GM12878 (cell line): ENCODE results near the gene MYO10. TPM values are rescaled to one million over a fixed set of nuclear protein-coding genes. Genes with fewer than 3 reads are reported as not detected.

ENCODE experiments used
- ATAC-seq: fragments of 200-7000 bp; cut with Tn5 transposase; 3 replicates; pipeline ENCODE4 v1.9.1; 2020; ENCODE audit warnings: mild to moderate bottlenecking, moderate library complexity
- BruUV-seq: library from RNA; stranded (reverse); fragments of 400-500 nt; replicated peaks from 2 replicates; lab custom pipeline; 2021; lab: Mats Ljungman, UMichigan
- CTCF ChIA-PET: fragments of 300-600 bp; sonication (Branson Sonifier 250); formaldehyde crosslinking; extraction: SDS; loops from one replicate; lab custom pipeline; 2021; ENCODE audit warnings: inconsistent platforms; lab: Yijun Ruan, JAX
- POLR2A ChIA-PET: fragments of 350-600 bp; formaldehyde crosslinking; extraction: SDS; loops from one replicate; lab custom pipeline; 2021; ENCODE audit warnings: inconsistent platforms; lab: Charles Lee
- RAD21 ChIA-PET: fragments of 300-600 bp; sonication (Branson Sonifier 250); formaldehyde crosslinking; loops from one replicate; lab custom pipeline; 2023; ENCODE audit warnings: antibody characterized with exemption; ENCODE audit not compliant: unreplicated experiment; lab: Charles Lee
- SMC1A ChIA-PET: fragments of 300-600 bp; sonication (Branson Sonifier 250); formaldehyde crosslinking; loops from one replicate; lab custom pipeline; 2023; ENCODE audit not compliant: unreplicated experiment, uncharacterized antibody; lab: Charles Lee
- DNase-seq: peaks from one replicate; pipeline ENCODE4 v3.0.0-alpha.2; 2011; ENCODE audit warnings: low read depth, low spot score
- FAIRE-seq: peaks from 3 replicates; lab custom pipeline; 2011; peaks lifted over from hg19 to GRCh38; lab: Jason Lieb, UNC
- H2AFZ ChIP-seq: 2 replicates; pipeline ENCODE4 v1.6.0; 2011; ENCODE audit warnings: low read depth, low read length, control low read depth; ENCODE audit not compliant: control insufficient read depth
- H3K27ac ChIP-seq: 2 replicates; pipeline ENCODE4 v1.5.1; 2011; ENCODE audit warnings: control low read depth; ENCODE audit not compliant: control insufficient read depth, insufficient read depth
- H3K27me3 ChIP-seq, 2 experiments: replicated peaks in 1 of 2; 2 replicates each; pipeline versions ENCODE4 v1.6.0 to v1.6.1; 2011; ENCODE audit warnings: low read length in 1 of 2; ENCODE audit not compliant: control insufficient read depth in 2 of 2, insufficient read depth in 2 of 2
- H3K36me3 ChIP-seq, 2 experiments: 2 replicates each; pipeline ENCODE4 v1.5.1; 2011; ENCODE audit warnings: low read length in 1 of 2; ENCODE audit not compliant: control insufficient read depth in 2 of 2, insufficient read depth in 2 of 2
- H3K4me1 ChIP-seq: 2 replicates; pipeline ENCODE4 v1.6.1; 2011; ENCODE audit warnings: mild to moderate bottlenecking, low read length, moderate library complexity, mixed read lengths; ENCODE audit not compliant: control insufficient read depth, insufficient read depth
- H3K4me2 ChIP-seq: 2 replicates; pipeline ENCODE4 v1.6.0; 2011; ENCODE audit warnings: control low read depth; ENCODE audit not compliant: control insufficient read depth, insufficient read depth
- H3K4me3 ChIP-seq: fragments of 200-600 bp; sonication (generic); 2 replicates; pipeline ENCODE4 v1.5.1; 2016
- H3K79me2 ChIP-seq: 2 replicates; pipeline ENCODE4 v1.6.0; 2011; ENCODE audit warnings: low read length; ENCODE audit not compliant: control insufficient read depth, insufficient read depth
- H3K9ac ChIP-seq: 2 replicates; pipeline ENCODE4 v1.8.0; 2011; ENCODE audit warnings: low read length, control low read depth, mixed read lengths; ENCODE audit not compliant: control insufficient read depth, insufficient read depth
- H3K9me3 ChIP-seq: replicated peaks from 3 replicates; pipeline ENCODE4 v1.5.1; 2011; ENCODE audit warnings: mild to moderate bottlenecking, low read length; ENCODE audit not compliant: control insufficient read depth, insufficient read depth
- H4K20me1 ChIP-seq: 2 replicates; pipeline ENCODE4 v1.6.0; 2011; ENCODE audit not compliant: control insufficient read depth, insufficient read depth
- CBX5 ChIP-seq: sonication (generic); IDR thresholded peaks from 2 replicates; pipeline ENCODE4 v1.6.1; 2016; ENCODE audit warnings: low read depth, moderate library complexity, mild to moderate bottlenecking, inconsistent platforms
- CEBPB ChIP-seq, 2 experiments: fragments of 150-350 bp in 1 of 2; IDR thresholded peaks; 2 replicates each; pipeline ENCODE4 v1.6.1; 2012 to 2014; ENCODE audit warnings: low read depth in 2 of 2, low read length in 2 of 2, borderline replicate concordance in 1 of 2, inconsistent platforms in 1 of 2
- CHD2 ChIP-seq: IDR thresholded peaks from 2 replicates; pipeline ENCODE4 v1.6.1; 2011; ENCODE audit warnings: low read depth, low read length, improper control_type of control experiment, borderline replicate concordance
- HDGF ChIP-seq: fragments of 450-650 bp; IDR thresholded peaks from 2 replicates; pipeline ENCODE4 v1.6.1; 2016; ENCODE audit warnings: antibody characterized with exemption
- JUND ChIP-seq: IDR thresholded peaks from 2 replicates; pipeline ENCODE4 v1.6.1; 2012; ENCODE audit warnings: low read depth, mild to moderate bottlenecking, low read length, improper control_type of control experiment, moderate library complexity
- MEF2A ChIP-seq: IDR thresholded peaks from 2 replicates; pipeline ENCODE4 v1.6.1; 2011; ENCODE audit warnings: low read depth, mild to moderate bottlenecking, low read length, moderate library complexity; ENCODE audit not compliant: insufficient read depth
- NR2C1 ChIP-seq: fragments of 450-650 bp; IDR thresholded peaks from 2 replicates; pipeline ENCODE4 v1.6.1; 2017; ENCODE audit warnings: antibody characterized with exemption, mild to moderate bottlenecking, moderate library complexity
- PBX3 ChIP-seq: IDR thresholded peaks from 2 replicates; pipeline ENCODE4 v1.6.1; 2011; ENCODE audit warnings: mild to moderate bottlenecking, low read depth, low read length, moderate library complexity; ENCODE audit not compliant: insufficient replicate concordance
- PKNOX1 ChIP-seq: fragments of 450-650 bp; IDR thresholded peaks from 2 replicates; pipeline ENCODE4 v1.6.1; 2016; ENCODE audit warnings: mild to moderate bottlenecking
- PRDM15 ChIP-seq: fragments of 450-650 bp; formaldehyde crosslinking; IDR thresholded peaks from 2 replicates; pipeline ENCODE4 v1.4.0; 2020; ENCODE audit warnings: mild to moderate bottlenecking, moderate library complexity
- RCOR1 ChIP-seq: conservative IDR thresholded peaks from 2 replicates; pipeline ENCODE4 v1.6.1; 2012; ENCODE audit warnings: low read depth, low read length, improper control_type of control experiment
- SMC3 ChIP-seq: IDR thresholded peaks from 2 replicates; pipeline ENCODE4 v1.6.1; 2011; ENCODE audit warnings: low read length, improper control_type of control experiment, borderline replicate concordance
- STAT3 ChIP-seq: IDR thresholded peaks from 2 replicates; pipeline ENCODE4 v1.6.1; 2011; ENCODE audit warnings: low read depth, low read length, improper control_type of control experiment
- WGBS: methylation state at CpG from one replicate; pipeline ENCODE4 v1.1.6; 2016; ENCODE audit warnings: low lambda C conversion rate; ENCODE audit not compliant: insufficient replicate concordance, insufficient coverage; ENCODE audit errors: missing lambda C conversion rate; 5-methylcytosine and 5-hydroxymethylcytosine counted together
- in situ Hi-C: fragments of 300-500 bp; cut with MboI; formaldehyde crosslinking; loops from 9 replicates; pipeline ENCODE4 v1.14.3; 2018; ENCODE audit warnings: mixed read lengths
- intact Hi-C: fragments of 100-400 bp; cut with micrococcal nuclease; formaldehyde crosslinking; loops from one replicate; pipeline ENCODE4 v1.14.2; 2022; ENCODE audit not compliant: unreplicated experiment
- polyA plus RNA-seq, 11 experiments: library from polyadenylated mRNA; depleted of rRNA in 4 of 11; unstranded in 6 of 11; stranded (reverse) in 5 of 11; fragments of >200 nt; fragmentation: Nextera tagmentation in 4 of 11; fragmentation: Illumina TruSeq in 1 of 11; extraction: Ambion mirVana in 4 of 11; extraction: Trizol in 1 of 11; gene quantifications; 1 replicate in 1 of 11; 2 replicates in 10 of 11; pipeline versions ENCODE4 v1.2.1 to v1.2.3, GENCODE V29; 2011 to 2016; ENCODE audit warnings: inconsistent platforms in 2 of 11, missing spikeins in 2 of 11, low read depth in 1 of 11
- total RNA-seq, 4 experiments: library from RNA; depleted of rRNA in 3 of 4; stranded (reverse); fragments of >200 nt in 3 of 4; fragmentation: Illumina TruSeq in 1 of 4; extraction: Trizol in 1 of 4; gene quantifications; 2 replicates each; pipeline versions ENCODE4 v1.2.1 to v1.2.3, GENCODE V29; 2013 to 2021
- TF ChIP-seq, protein P1 (sequence below): fragments of 450-650 bp; IDR thresholded peaks from 2 replicates; pipeline ENCODE4 v1.6.1; 2017; ENCODE audit warnings: mild to moderate bottlenecking, moderate library complexity

The MYO10 gene
- total and polyA plus RNA-seq, 10 of the 15 experiments (the other 5 are each of a cell fraction or from before 2014, with no cell fraction given): 0.02 to 0.77 (median 0.17) TPM

GRCh38 chr5:16732356-16732755, 203.7 kb downstream of the MYO10 start:
- Histone ChIP-seq H2AFZ (no peak overlapping the region), H3K27me3 (no peaks in the 10 kb centered on the region), H4K20me1 (no peaks in the 10 kb centered on the region), H3K4me2 (no peak overlapping the region), H3K9ac (no peak overlapping the region), H3K4me3 (no peak overlapping the region), H3K27ac (no peak overlapping the region), H3K36me3 (no peaks in the 10 kb centered on the region), H3K4me1 (no peaks in the 10 kb centered on the region), H3K79me2 (no peaks in the 10 kb centered on the region), H3K9me3 (no peaks in the 10 kb centered on the region)
- ChIA-PET SMC1A (no interaction called here), POLR2A (no interaction called here), CTCF (interaction anchor here (0.7 kb wide), 1 partner anchor 10 kb away, joined by 3 read pairs; no protein-coding TSS in a partner anchor), RAD21 (no interaction called here)
- WGBS: 21% methylated on average over 5 of the region's 5 CpGs
- no peak for FAIRE-seq
- in situ Hi-C loops (no loop called here), intact Hi-C loops (no loop called here)
- DNase-seq: no peak
- BruUV-seq: no TSS peak
- no peak for ATAC-seq
- TF ChIP-seq CBX5: no peak
- TF ChIP-seq HDGF: no peak
- TF ChIP-seq JUND: no peak
- no peak for TF ChIP-seq PKNOX1
- TF ChIP-seq, protein P1, sequence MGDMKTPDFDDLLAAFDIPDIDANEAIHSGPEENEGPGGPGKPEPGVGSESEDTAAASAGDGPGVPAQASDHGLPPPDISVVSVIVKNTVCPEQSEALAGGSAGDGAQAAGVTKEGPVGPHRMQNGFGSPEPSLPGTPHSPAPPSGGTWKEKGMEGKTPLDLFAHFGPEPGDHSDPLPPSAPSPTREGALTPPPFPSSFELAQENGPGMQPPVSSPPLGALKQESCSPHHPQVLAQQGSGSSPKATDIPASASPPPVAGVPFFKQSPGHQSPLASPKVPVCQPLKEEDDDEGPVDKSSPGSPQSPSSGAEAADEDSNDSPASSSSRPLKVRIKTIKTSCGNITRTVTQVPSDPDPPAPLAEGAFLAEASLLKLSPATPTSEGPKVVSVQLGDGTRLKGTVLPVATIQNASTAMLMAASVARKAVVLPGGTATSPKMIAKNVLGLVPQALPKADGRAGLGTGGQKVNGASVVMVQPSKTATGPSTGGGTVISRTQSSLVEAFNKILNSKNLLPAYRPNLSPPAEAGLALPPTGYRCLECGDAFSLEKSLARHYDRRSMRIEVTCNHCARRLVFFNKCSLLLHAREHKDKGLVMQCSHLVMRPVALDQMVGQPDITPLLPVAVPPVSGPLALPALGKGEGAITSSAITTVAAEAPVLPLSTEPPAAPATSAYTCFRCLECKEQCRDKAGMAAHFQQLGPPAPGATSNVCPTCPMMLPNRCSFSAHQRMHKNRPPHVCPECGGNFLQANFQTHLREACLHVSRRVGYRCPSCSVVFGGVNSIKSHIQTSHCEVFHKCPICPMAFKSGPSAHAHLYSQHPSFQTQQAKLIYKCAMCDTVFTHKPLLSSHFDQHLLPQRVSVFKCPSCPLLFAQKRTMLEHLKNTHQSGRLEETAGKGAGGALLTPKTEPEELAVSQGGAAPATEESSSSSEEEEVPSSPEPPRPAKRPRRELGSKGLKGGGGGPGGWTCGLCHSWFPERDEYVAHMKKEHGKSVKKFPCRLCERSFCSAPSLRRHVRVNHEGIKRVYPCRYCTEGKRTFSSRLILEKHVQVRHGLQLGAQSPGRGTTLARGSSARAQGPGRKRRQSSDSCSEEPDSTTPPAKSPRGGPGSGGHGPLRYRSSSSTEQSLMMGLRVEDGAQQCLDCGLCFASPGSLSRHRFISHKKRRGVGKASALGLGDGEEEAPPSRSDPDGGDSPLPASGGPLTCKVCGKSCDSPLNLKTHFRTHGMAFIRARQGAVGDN: no peak
- no peak for TF ChIP-seq PBX3
- TF ChIP-seq SMC3: no peak
- no peak for TF ChIP-seq MEF2A
- no peak for TF ChIP-seq STAT3
- no peak for TF ChIP-seq CEBPB (IDR thresholded peaks at IDR 0.05; ENCODE audit: borderline replicate concordance in 1 of 2, low read depth in 2 of 2, low read length in 2 of 2)
- no peak for TF ChIP-seq NR2C1
- TF ChIP-seq CHD2: no peak
- TF ChIP-seq PRDM15: no peak
- TF ChIP-seq RCOR1: no peak
